Hematopoietic multipotent progenitor cell (in vitro differentiated cells): Measurements from ENCODE around the gene TACC3. TPM values are rescaled to one million over a fixed set of nuclear protein-coding genes. Genes with fewer than 3 reads are reported as not detected.
A peak's percentile ranks its signal among the peaks of the same experiment; 100 is the strongest.

ENCODE experiments used
- DNase-seq, 3 donors: peaks; one replicate each; pipeline ENCODE4 v3.0.0-alpha.2; 2011 to 2015; ENCODE audit warnings: low read depth in 2 of 3, low spot score in 2 of 3
- total RNA-seq: library from RNA; depleted of rRNA; stranded (reverse); fragments of >200 nt; gene quantifications from one replicate; pipeline ENCODE4 v1.2.3, GENCODE V29; 2012

Gene TACC3
- total RNA-seq, 1 donor = 49.3 TPM

DNA sequence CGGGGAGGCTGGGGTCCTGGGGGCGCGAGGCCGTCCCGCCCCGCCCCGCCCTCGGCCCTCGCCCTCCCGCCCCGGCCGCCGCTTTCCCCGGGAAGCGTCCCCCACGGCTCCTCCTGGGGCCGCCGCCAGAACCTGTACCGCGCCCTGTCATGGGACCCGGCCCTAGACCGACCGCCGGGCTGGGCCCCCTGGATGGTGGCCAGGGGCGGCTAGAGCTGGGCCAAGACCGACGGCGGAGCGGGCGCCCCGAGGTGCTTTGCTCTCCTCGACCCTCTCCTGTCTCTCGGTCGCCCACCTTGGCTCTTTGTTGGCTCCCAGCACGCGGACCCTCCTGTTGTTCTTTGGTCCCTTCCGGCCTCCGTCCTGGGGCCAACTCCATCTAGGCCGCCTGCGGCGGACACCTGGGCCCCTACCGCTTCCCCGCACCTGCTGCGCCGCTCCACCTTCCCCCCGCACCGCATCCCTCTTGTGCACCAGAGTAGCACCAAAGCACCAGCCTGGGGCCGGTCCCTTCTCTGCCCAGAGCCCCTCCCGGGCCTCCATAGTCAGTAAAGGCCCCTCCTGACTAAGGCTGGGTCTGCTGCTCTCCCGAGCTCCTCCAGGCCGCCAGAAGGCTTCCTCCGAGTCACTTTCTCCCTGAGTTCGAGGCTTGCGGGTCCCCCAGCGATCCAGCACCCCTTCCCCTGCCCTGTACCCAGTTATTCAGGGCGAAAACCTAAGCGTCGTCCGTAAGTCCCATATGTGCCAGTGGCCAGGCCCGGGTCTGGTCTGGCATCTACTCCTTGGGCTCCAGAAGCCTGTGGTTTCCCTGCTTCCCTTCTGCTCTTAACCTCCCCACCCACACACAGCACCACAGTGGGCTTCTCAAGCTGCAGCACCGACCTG lies 587 bp downstream of the TACC3 start:
- DNase-seq = peak in 1 of 3 donors; percentile 26

DNA sequence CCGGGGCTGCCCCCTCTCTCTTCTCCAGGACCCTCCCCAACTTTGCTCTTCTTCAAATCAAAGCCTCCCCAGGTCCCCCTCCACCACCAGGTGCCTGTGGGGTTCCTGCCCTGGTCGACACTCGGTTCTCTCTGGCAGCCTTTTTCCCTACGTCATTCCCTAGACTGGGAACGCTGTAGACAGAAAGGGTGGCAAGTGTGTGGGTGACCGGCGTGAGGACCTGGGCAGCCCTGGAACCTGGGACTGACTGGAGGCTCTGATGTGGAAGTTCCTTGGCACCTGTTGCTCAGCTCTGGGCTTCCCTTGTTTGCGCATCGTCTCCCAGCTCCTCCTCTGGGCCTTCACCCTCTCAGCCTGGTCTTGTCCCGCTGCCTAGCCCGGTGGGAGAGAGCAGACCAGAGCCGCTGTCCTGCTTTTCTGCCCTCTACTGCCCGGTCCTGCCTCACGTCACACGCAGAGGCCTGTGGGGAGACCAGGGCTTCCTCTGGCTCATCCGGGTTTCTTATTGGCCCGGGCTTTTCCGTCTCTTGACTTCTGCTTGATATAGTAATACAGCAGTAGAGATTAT lies 1.3 kb downstream of the TACC3 start:
- no peak for DNase-seq

DNA sequence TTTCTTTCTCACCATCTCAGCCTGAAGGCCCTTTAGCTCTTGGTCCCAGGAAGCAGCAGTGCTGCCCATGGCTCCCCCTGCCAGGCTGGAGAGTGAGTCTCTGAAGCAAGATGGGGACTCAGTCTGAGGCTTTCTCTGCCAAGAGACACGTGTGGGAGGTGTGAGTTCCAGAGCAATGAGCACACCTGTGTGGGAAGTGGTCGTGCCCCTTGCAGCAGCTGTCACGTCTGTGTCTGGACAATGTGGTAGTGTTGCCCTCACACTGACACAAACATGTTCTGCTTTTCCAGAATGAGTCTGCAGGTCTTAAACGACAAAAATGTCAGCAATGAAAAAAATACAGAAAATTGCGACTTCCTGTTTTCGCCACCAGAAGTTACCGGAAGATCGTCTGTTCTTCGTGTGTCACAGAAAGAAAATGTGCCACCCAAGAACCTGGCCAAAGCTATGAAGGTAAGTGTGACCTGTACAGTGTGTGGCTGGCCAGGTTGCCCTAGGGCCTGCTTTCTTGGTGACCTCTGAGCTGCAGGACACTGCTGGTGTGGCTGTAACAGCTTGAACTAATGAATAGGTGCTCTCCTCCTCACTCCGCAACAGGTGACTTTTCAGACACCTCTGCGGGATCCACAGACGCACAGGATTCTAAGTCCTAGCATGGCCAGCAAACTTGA lies 1.9 kb downstream of the TACC3 start:
- peak in 2 of 3 donors; percentile 83 to 94 for DNase-seq

DNA sequence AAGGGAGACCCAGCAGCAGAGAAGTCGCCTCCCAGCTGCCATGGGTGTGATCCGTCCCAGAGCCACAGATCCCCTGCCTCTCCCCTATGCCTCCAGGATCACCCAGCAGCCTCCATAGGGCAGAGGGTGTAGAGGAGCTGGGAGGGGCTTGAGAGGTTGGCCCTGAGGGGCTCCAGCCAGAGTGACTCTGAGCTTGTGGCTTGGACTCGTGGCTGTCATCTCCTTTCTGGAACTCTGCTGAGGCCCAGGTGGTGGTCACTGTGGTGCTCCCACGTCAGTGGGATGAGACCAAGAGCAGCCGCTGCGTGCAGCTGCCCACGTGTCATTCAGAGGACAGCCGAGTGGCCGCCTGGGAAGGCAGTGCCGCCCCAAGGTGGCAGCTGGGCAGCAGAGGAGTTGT lies 4.2 kb downstream of the TACC3 start:
- no peak for DNase-seq

DNA sequence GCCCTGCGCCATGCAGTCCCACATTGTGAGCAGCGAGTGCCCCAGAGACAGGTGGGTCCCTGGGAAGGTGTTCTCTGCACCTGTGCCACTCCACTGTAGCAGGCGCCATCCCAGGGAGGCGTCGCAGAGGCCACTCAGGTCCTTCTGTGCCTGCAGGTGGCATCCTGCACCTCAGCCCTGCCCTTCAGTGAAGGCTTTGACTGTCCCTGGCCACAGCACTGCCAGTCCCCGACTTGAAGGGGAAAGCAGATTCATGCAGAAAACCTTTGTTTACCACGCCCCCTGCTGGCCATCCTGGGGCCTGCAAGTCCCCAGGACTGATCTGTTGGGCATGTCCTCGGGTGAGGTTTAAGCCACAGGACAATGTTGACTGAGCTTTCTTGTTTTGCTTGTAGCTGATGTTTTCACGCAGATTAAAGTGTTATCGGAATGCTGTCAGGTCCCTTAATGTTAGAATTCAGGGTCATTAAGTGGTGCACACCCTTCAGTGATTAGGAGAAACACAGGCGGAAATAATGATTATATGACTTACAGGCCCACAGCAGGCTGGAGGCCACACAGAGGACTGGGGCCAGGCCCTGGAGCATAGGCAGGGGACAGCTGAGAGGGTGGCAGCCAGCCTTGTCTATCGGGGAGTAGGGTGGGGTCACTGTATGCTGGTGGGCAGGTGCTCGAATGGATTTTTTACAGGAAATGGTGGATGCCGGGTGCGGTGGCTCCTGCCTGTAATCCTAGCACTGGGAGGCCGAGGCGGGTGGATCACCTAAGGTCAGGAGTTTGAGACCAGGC lies 5.0 kb downstream of the TACC3 start:
- peak; percentile 85 to 93 (median 86) for DNase-seq

DNA sequence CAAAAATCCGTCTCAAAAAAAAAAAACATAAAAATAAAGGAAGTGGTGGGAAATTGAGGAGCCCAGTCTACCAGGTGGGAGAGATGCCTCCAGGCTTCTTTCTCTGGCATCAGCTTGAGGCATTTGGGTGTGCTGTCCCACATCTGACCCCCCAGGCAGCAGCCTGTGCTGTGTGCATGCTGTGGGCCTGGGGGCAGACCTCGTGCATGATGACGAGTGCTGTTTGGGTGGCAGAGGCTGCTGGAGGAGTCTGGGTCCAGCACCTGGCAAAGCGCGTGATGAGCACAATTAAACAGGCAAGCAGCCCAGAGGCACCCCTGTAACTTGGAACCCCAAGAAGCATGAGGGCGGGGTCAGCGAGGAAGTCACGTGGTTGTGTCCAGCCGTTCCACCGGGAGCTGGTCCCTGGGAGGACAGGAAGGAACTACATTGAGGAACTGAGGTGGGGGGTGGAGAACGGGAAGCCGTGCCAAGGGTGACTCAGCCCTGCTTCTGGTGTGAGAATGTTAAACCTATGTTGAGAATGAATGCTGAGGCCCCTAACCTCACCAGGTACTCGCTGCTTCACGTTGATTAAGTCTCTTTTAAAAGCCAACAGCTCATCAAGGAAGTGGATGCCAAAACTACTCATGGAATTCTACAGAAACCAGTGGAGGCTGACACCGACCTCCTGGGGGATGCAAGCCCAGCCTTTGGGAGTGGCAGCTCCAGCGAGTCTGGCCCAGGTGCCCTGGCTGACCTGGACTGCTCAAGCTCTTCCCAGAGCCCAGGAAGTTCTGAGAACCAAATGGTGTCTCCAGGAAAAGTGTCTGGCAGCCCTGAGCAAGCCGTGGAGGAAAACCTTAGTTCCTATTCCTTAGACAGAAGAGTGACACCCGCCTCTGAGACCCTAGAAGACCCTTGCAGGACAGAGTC lies 6.1 kb downstream of the TACC3 start:
- peak in 2 of 3 donors; percentile 40 to 69 for DNase-seq

DNA sequence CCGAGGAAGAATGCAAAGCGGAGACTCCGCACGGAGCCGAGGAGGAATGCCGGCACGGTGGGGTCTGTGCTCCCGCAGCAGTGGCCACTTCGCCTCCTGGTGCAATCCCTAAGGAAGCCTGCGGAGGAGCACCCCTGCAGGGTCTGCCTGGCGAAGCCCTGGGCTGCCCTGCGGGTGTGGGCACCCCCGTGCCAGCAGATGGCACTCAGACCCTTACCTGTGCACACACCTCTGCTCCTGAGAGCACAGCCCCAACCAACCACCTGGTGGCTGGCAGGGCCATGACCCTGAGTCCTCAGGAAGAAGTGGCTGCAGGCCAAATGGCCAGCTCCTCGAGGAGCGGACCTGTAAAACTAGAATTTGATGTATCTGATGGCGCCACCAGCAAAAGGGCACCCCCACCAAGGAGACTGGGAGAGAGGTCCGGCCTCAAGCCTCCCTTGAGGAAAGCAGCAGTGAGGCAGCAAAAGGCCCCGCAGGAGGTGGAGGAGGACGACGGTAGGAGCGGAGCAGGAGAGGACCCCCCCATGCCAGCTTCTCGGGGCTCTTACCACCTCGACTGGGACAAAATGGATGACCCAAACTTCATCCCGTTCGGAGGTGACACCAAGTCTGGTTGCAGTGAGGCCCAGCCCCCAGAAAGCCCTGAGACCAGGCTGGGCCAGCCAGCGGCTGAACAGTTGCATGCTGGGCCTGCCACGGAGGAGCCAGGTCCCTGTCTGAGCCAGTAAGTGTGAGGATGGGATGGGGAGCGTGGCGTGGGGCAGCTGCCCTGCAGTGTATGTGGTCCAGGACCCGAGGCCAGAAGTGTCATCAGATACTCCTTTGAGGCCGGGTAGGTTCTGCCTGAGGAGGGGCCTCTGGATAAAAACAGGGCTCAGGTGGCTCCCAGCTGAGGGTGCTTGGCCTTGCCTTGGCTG lies 7.0 kb downstream of the TACC3 start:
- no peak for DNase-seq

DNA sequence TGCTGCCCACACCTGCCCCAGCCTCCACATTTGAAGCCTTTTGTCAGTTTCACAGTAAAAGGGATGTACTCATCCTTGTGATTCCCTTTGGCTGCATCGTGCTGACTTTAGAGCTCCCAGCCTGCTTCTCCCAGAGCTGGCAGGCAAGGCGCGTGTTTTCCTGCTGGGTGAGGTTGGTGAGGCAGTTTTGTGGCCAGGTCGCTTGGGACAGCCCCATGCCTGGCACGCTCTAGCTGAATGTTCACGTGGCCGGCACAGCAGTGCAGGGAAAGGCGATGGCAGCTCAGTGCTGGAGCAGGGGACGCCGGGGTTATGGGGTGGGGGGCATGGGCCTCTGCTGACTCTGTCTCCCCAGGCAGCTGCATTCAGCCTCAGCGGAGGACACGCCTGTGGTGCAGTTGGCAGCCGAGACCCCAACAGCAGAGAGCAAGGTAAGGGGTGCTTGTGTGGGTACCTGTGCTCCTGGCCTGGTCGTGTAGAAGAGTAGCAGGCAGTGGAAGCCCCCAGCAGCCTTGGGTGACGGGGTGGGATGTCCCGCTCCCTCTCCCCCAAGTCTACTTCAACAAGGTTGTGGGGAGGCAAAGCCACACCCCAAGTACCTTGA lies 9.3 kb downstream of the TACC3 start:
- DNase-seq = no peak

DNA sequence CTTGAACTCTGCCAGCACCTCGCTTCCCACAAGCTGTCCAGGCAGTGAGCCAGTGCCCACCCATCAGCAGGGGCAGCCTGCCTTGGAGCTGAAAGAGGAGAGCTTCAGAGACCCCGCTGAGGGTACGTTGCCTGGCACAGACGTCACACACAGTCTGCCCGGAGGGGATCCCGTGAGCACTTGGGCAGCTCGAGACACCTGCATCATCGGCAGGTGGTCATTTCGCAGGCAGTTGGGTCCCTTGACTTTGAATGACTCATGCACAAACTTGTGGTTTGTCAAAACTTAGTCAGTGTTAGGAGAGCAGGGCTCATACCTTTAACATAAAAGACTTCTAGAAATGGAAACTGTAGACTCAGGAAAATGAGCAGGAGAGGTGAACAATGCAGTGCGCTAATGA lies 9.9 kb downstream of the TACC3 start:
- DNase-seq = no peak

DNA sequence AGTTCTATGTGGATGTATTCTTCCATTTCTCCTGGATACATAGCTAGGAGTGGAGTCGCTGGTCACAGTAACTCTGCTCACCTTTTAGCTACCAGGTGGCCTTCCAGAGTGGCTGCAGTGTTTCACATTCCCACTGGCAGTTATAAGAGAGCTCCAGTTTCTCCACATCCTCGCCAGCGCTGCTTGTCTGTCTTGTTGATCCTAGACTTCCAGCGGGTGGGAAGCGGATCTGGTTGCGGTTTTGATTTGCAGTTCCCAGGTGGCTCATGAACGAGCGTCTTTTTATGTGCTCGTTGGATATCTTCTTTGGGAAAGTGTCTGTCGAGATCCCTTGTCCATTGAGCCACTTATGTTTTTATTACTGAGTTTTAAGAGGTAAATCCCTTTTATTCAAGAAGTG lies 11.6 kb downstream of the TACC3 start:
- no peak for DNase-seq

DNA sequence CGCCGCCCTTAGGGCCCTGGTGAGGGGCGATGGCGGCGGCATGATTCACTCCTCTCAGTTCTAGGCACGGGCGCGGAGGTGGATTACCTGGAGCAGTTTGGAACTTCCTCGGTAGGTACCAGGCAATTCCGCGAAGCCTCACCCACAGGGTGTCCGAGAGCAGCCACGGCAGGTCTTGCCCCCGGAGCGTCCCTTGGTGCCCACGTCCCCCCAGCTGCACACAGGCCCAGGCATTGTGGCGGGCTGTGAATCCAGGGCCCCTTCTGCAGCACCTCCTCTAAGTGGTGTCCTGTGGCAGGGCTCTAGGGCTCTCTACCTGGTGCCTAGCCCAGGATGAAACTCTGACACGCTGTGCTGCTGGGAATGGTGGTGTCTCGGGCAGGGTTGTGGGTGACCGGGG lies 13.9 kb downstream of the TACC3 start:
- DNase-seq = no peak

DNA sequence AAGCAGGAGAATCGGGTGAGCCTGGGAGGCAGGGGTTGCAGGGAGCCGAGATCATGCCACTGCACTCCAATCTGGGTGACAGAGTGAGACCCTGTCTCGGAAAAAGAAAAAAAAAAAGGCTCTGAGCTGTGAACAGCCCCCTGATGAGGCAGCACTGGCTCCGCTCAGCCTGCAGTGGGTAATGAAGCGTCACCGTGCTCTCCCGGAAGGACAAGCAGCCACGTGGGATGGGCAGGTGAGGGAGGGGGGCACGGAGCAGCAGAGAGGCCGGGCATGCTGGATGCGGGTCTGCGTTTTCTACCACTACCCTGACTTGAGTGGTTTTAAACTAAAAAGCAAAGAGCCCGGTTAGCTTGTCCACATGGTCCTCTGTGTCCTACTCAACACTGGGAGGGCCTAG lies 15.5 kb downstream of the TACC3 start:
- DNase-seq = no peak

DNA sequence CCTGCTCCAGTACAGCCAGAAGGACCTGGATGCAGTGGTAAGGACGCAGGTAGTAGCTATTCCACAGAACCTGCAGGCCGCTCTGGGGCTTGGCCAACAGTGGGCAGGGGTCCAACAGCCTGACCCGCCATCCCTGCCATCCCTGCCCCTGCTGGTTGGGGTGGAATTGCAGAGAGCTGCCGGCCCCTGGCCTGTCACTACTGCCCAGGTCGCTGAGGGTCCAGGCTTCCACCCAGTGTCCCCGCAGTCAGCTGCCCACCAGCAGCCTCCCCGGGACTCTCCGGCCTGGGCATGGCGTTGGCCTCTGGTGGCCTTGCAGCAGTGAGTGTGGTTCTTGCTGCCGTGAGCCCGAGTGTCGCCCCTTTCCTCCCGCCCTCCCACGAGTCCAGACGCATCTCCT lies 16.3 kb downstream of the TACC3 start:
- no peak for DNase-seq

DNA sequence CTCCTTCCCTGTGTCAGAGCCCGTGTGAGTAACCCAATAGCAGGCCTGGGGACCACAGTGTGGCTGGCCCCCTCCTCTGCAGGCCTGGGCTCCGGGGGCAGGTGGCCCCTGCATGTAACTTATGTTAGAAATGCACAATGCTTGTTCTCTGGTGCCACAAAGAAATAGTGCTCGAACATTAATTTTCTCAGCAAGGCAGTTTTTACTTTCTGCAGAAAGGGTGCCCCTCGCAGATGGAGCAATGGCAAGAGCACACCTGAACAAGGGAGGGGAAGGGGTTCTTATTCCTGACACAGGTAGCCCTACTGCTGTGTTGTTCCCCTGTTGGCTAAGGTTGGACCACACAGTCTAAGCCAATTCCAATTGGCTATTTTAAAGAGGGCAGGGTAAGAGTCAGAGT lies 17.1 kb downstream of the TACC3 start:
- DNase-seq = no peak

DNA sequence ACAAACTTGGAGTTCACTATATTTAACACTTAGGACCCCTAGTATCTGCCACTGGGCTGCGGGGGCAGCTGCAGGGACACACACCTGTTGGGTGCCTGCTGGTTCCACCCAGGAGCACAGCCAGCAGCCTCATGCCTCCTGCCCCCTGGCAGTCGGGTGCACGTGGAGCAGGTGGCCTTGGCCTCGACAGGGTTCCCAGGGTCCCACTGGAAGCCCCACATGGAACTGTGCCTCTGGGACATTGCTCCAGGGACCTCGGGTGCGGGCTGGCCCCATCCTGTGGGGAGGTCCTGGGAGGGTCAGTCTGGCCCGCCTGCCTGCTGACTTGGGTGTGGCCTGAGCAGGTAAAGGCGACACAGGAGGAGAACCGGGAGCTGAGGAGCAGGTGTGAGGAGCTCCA lies 18.0 kb downstream of the TACC3 start:
- no peak for DNase-seq

DNA sequence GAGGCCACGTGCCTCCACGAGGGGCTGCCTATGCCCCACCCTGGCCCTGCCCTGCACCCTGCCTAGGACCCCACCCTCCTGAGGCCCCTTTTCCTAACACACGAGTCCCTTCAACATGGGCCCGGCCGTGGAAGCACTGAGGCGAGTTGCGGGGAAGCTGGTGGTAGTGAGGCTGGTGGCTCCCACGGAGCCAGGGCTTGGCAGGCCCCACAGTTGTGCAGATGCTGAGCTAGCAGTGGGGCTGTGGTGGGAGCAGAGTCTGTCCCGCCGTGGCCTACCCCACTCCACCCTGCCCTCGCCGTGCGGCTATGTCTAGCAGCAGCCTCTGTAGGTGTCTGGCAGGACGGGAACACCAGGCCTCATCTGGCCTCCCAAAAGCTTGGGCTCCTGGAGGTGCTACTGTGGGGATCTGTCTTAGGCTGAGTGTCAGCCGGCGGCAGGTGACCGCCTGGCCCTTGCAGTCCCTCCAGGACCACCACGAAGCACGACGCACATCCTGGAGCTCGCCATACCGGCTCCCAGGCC lies 18.8 kb downstream of the TACC3 start:
- DNase-seq = no peak

DNA sequence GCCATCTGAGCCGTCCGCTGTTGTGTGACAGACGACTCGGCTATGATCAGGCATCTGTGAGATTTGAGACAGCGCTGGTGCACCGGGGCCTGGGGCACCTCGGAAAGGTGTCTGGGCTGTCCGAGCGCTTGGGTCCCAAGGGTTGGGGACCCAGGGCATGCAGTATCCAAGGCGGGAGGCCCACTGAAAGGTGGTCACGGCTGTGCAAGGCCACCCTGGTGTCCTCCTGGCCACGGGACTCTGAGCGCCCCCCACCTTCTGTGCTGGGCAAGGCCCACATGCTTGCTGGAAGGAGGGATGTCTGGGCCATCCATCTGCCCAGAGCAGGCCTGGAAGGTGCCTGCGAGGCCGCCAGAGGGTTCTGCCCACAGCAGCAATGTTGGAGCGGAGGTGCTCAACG lies 19.9 kb downstream of the TACC3 start:
- DNase-seq = no peak

DNA sequence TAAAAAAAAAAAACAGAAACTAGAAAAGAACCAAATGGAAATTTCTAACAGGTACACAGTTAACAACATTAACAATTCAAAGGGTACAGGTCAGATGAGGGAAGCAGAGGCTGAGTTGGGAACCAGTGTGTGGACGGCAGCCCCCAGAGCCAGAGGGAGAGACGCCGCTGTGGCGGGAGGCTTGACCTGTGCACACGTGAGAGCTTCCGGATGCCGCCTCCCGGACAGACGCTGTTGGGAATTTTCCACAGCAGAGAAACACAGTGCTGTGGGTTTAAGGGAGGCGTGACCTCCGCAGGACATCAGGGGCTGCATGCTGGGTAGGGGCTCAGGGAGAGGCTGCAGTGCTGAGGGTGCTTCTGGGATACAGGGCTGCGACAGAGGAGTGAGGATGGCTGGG lies 22.2 kb downstream of the TACC3 start:
- DNase-seq = no peak
